DMS 273 (cell line): ENCODE data around the gene TBX5.

Source experiments
- DNase-seq: peaks from one replicate; lab custom pipeline; 2025; ENCODE audit not compliant: unreplicated experiment; lab: John Stamatoyannopoulos, UW

TBX5 gene

DNA sequence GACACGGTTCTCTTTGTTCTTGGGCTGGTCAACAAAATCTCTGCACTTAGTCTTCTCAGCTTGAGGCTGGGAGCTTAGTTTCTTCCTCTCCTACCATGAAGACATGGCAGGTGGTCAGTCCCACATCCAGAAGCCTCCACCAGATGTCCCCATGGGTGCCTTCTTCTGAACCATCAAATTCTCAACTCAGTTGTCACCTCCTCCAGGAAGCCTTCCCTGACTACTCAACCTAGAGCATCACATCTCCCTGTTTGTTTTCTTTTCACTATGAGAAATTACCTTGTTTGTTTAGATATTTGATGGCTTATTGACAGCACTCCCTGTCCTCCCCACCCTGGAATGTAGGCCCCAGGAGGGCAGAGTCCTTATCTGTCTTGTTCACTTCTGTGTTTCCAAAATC lies 84.4 kb downstream of the TBX5 start:
- no peak for DNase-seq

DNA sequence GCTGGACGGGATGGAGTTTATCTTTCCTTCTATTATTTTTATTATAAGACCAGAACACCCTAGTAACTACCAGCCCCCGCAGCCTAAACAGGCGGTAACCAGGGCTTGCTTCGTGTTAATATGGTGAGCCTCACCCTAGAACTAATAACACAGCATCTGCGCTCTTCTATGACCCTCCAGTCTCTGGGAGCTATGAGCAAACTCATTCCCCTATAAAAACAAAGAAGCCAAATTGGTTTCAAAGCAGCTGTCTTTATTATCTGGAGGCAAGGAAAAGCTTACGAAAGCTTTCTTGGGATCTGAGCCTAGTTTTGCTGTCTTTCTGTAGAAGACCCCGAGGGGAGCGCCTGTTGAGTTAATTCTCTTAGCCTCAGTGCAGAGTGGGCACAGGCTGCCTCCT lies 85.0 kb downstream of the TBX5 start:
- no peak for DNase-seq

DNA sequence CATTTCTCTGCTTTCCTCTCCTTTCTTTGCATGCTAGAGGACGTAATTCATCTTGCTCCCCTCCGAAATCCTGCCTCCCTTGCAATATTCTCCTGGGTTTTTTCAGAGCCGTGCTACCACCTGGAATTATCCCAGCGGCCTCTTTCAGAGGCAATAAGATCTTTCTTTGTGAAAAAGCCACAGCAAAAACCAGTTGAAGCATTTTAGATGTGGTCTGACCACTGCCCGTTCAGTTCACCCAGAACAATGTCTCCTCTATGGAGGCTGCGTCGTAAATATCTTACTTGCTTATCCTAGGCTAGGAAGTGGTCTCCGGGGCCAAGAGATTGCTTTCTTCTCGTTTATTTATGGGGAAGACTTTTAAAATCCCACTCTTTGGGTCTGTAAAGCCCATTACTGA lies 85.8 kb downstream of the TBX5 start:
- no peak for DNase-seq

DNA sequence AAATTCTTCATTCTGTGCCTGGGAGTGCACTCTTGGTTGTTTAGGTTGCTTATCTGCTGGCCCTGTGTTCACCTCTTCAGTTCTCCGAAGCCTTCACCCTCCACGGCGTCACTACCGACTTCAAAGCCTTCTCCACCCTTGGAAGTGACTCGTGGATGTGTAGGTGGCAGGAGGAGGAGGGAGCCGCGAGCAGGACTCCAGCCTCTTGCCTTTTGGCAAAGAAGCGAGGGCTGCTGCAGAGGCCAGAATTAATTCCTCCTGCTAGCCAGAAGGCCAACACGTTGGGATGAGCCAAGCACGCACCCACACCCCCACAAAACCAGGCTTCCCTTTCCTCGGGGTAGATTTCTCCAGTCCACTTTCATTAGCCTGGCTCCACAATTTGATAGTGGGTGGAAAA lies 86.5 kb downstream of the TBX5 start:
- DNase-seq: no peak

DNA sequence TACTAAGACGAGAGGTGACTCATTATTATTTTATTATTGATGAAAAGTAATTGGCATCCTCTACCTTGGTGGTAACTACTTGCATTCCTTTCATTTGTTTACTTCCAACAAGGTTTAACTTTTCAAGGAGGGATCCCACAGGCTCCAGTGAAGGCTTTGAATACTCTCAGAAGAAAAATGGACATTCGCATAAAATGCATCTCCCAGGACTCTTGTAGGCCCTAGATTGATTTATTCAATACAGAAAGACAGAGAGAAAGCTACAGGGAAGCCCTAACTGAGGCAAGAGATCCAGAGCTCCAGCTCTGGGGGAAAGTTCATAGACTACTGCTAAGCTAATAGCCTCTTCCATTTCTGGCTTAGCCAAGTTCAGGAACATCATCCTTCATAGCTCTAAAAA lies 87.0 kb downstream of the TBX5 start:
- no peak for DNase-seq

DNA sequence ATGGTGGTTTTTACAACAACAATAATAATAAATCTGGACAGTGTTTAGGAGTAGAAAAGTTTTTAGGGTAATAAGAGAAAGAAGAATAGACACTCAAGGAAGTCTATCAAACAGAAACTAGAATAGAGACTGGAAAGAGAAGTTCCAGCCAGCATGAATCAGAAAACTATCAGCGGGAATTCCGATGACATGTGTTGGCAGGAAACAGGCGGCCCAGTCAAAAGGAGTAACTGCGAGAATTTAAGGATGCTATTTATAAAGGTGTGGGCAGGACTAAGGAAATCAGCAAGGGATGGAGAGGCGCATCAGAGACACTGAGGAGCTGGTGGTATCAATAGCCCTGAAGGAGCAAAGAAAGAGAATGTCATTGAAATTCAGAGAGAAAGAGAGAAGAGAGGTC lies 89.9 kb downstream of the TBX5 start:
- no peak for DNase-seq

DNA sequence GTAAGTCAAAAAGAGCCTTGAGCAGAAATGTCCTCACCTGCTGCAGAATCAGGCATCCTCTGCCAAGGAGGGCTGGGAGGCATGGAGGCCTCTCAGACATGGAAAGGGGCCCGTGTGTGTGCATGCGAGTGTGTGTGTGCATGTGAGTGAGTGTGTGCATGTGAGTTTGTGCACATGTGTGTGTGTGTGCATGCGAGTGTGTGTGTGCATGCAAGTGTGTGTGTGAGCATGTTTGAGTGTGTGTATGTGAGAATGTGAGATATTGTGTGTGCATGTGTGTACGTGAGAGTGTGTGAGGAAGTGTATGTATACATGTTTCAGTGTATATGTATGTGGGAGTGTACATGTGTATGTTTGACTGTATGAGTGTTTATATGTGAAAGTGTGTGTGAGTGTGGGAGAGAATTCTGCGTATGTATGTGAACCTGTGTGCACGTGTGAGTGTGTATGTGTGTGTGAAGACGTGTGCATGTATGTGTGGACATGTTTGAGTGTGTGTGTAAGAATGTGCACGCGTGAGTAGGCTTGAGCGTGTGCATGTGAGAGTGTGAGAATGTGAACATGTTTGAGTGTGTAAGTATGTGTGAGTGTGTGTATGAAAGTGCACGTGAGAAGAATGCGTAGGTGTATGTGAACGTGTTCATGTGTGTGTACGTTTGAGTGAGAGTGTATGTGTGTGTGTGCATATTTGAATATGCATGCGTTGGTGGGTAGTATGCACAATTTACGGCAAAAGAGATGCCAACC lies 90.8 kb downstream of the TBX5 start:
- no peak for DNase-seq

DNA sequence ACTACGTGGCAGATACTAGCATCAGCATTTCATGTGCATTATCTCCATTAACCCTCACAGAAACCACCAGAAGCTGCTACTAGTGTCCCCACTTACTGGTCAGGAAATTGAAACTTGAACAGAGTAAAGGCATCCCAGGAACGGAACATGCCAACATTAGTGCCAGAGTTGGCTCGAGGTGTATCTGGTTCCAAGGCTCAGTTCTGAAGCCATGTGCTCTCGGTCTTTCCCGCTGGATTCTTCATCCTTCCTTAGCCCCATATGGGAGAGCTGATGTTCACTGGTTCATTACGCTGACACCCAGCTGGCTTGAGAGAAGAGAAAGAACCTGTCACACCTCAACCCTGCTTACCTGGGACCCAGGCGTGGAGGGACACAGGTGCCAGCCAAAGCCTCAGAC lies 91.5 kb downstream of the TBX5 start:
- no peak for DNase-seq

DNA sequence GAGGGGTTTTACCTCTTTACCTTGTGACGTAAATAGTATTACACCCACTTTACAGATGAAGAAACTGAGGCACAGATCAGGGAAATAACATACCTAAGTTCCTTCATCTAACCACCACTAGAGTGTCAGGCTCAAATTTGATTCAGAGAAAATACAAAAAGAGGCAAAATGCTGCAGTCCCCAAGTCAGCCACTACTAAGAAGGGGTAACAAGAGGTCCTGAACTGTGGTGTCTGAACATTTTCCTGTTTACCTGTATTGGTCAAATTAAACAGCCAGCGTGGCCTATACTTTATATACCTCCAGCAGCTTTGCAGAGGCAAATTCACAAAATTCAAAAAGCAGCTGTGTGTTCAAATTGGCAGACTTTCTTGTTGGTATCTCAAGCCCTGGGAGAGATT lies 92.0 kb downstream of the TBX5 start:
- DNase-seq: no peak

DNA sequence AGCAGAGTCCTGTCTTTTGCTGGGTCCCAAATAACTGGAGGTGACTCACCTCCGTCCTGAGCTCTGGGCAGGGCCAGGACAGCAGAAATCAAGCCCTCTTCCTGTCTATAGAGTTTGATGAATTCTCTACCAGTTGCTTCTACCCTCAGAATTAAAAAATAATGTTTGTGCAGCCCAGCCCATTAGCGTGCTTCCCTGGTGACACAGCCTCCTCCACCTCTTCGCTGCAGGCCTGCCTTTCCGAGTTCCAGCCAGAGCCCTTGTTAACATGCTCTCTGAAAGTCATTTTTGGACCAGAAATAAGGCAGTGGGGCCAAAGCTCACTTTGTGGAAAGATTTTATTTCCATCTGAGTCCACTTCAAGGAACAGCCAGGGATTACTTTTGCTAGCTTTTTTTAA lies 94.0 kb downstream of the TBX5 start:
- no peak for DNase-seq

DNA sequence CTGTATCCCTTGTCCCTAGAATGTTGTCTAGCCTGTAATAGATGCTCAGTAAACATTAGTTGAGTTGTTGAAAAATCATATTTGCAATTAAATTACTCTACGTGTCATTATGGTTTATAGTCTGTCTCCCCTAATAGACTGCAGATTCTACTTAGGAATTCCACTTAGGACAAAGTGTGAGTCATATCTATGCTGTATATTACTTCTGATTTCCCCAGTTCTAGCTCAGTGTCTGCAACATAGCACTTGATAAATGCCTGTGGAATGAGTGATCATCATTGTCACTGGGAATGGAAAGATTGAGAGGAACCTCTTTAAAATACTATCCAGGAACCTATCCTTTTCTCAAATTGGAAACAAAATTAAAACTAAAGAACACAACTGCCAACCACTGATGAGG lies 99.3 kb downstream of the TBX5 start:
- no peak for DNase-seq

DNA sequence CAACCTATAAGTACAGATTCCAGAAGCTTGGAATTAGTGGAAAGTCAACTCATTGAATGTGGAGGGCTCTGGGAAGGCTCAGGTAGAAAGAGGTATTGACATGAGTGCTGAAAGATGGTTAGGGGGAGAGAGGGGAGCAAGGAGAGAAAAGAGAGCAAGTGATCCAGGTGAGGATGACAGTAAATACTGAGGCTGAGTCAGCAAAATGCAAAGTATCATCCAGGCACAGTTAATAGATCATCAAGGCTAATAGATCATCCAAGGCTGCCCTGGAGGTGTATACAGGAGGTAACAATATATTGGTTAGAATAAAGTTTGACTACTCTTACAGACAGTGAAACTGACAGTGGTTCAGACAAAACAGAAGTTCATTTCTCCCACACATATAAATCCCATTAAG lies 100.5 kb downstream of the TBX5 start:
- no peak for DNase-seq
